Tibial nerve (tissue), 3 donors: Measurements from ENCODE around the gene PPME1.

Experiments
- CTCF ChIP-seq, 5 experiments: fragments of 200-600 bp in 3 of 5; fragments of 450-650 bp in 2 of 5; sonication (generic) in 3 of 5; IDR thresholded peaks; one replicate each; pipeline ENCODE4 v1.5.1; 2016 to 2019; ENCODE audit warnings: antibody characterized with exemption in 5 of 5, mild to moderate bottlenecking in 3 of 5, moderate library complexity in 2 of 5
- POLR2A ChIP-seq, 2 donors: fragments of 450-650 bp; IDR thresholded peaks; one replicate each; pipeline ENCODE4 v1.6.1; 2017; ENCODE audit warnings: antibody characterized with exemption in 2 of 2, mild to moderate bottlenecking in 2 of 2, moderate library complexity in 2 of 2

GRCh38 chr11:74265256-74265655 is 94.2 kb downstream of the PPME1 start:
- TF ChIP-seq CTCF (IDR thresholded peaks at IDR 0.05) (no peak), POLR2A (IDR thresholded peaks at IDR 0.05) (no peak)
